Measurements from ENCODE around the gene GRM8.

The GRM8 gene

GRCh38 chr7:127209886-127210285 lies 42.9 kb downstream of the GRM8 start:
- no peak for TF ChIP-seq CTCF (IDR thresholded peaks at IDR 0.05; ENCODE audit: insufficient read depth, low read depth, low read length, missing control alignments)
- DNase-seq (ENCODE audit: low read depth) = no peak
- H3K4me3 ChIP-seq (ENCODE audit: low read depth, low read length) = no peak overlapping the region

GRCh38 chr7:127208860-127209259 lies 43.9 kb downstream of the GRM8 start:
- DNase-seq (ENCODE audit: low read depth) = no peak
- H3K4me3 ChIP-seq (ENCODE audit: low read depth, low read length) = no peak overlapping the region
- TF ChIP-seq CTCF (IDR thresholded peaks at IDR 0.05; ENCODE audit: insufficient read depth, low read depth, low read length, missing control alignments) = no peak

- H3K4me3 ChIP-seq (ENCODE audit: low read depth, low read length) = no peak overlapping the region
- no peak for TF ChIP-seq CTCF (IDR thresholded peaks at IDR 0.05; ENCODE audit: insufficient read depth, low read depth, low read length, missing control alignments)
- no peak for DNase-seq (ENCODE audit: low read depth)
Measured at GRCh38 chr7:127208351-127208750, 44.4 kb downstream of the GRM8 start.

GRCh38 chr7:127207806-127208205 lies 44.9 kb downstream of the GRM8 start:
- no peak for DNase-seq (ENCODE audit: low read depth)
- no peak overlapping the region for H3K4me3 ChIP-seq (ENCODE audit: low read depth, low read length)
- no peak for TF ChIP-seq CTCF (IDR thresholded peaks at IDR 0.05; ENCODE audit: insufficient read depth, low read depth, low read length, missing control alignments)

- no peak for TF ChIP-seq CTCF (IDR thresholded peaks at IDR 0.05; ENCODE audit: insufficient read depth, low read depth, low read length, missing control alignments)
- no peak for DNase-seq (ENCODE audit: low read depth)
- no peak overlapping the region for H3K4me3 ChIP-seq (ENCODE audit: low read depth, low read length)
Measured at GRCh38 chr7:127207230-127207629, 45.5 kb downstream of the GRM8 start.

- no peak overlapping the region for H3K4me3 ChIP-seq (ENCODE audit: low read depth, low read length)
- DNase-seq (ENCODE audit: low read depth) = no peak
- TF ChIP-seq CTCF (IDR thresholded peaks at IDR 0.05; ENCODE audit: insufficient read depth, low read depth, low read length, missing control alignments) = no peak
Measured at GRCh38 chr7:127194571-127194970, 58.2 kb downstream of the GRM8 start.

GRCh38 chr7:127189886-127190285 lies 62.9 kb downstream of the GRM8 start:
- no peak overlapping the region for H3K4me3 ChIP-seq (ENCODE audit: low read depth, low read length)
- no peak for TF ChIP-seq CTCF (IDR thresholded peaks at IDR 0.05; ENCODE audit: insufficient read depth, low read depth, low read length, missing control alignments)
- DNase-seq (ENCODE audit: low read depth) = no peak
